ENCODE data around the gene NPAS3. TPM values are rescaled to one million over a fixed set of nuclear protein-coding genes. Genes with fewer than 3 reads are reported as not detected.

NPAS3 gene
- total RNA-seq, 1 experiment from 2014 or later, result not detected

- Histone ChIP-seq H3K4me1 (replicated peaks; ENCODE audit: insufficient read depth) (no peaks in the 10 kb centered on the region), H3K9me2 (ENCODE audit: insufficient read depth) (no peaks in the 10 kb centered on the region), H3K79me2 (ENCODE audit: low read depth) (no peaks in the 10 kb centered on the region), H2AFZ (no peak overlapping the region), H3K9me3 (ENCODE audit: insufficient read depth, low read depth) (no peaks in the 10 kb centered on the region), H3K36me3 (ENCODE audit: low read depth) (no peaks in the 10 kb centered on the region), H3K4me3 (no peak overlapping the region), H3F3A (ENCODE audit: insufficient read depth, low read depth) (no peaks in the 10 kb centered on the region), H3K27me3 (ENCODE audit: insufficient read depth, low read depth) (no peaks in the 10 kb centered on the region), H3K27ac (no peak overlapping the region), H3K4me2 (no peak overlapping the region), H4K20me1 (ENCODE audit: insufficient read depth) (no peaks in the 10 kb centered on the region)
- no TSS peak for BruUV-seq (replicated peaks)
- TF ChIP-seq CTCF (conservative IDR thresholded peaks at IDR 0.05), result no peak
- no peak for TF ChIP-seq EZH2 (IDR thresholded peaks at IDR 0.05; ENCODE audit: low read depth)
- ChIA-PET CTCF (no interaction called here), POLR2A (ENCODE audit: unreplicated experiment) (no interaction called here)
- DNase-seq, result no peak
- intact Hi-C loops (cut with micrococcal nuclease; ENCODE audit: unreplicated experiment), result no loop called here
These were observed 321.1 kb downstream of the NPAS3 start for GRCh38 chr14:33259764-33260163.

- no peak for DNase-seq
- Histone ChIP-seq H3F3A (ENCODE audit: insufficient read depth, low read depth) (no peaks in the 10 kb centered on the region), H3K27me3 (ENCODE audit: insufficient read depth, low read depth) (no peaks in the 10 kb centered on the region), H3K9me3 (ENCODE audit: insufficient read depth, low read depth) (no peaks in the 10 kb centered on the region), H2AFZ (no peak overlapping the region), H3K4me2 (no peak overlapping the region), H3K27ac (no peak overlapping the region), H3K4me3 (no peak overlapping the region), H3K9me2 (ENCODE audit: insufficient read depth) (no peaks in the 10 kb centered on the region), H4K20me1 (ENCODE audit: insufficient read depth) (no peaks in the 10 kb centered on the region), H3K79me2 (ENCODE audit: low read depth) (no peaks in the 10 kb centered on the region), H3K4me1 (replicated peaks; ENCODE audit: insufficient read depth) (no peaks in the 10 kb centered on the region), H3K36me3 (ENCODE audit: low read depth) (no peaks in the 10 kb centered on the region)
- TF ChIP-seq CTCF (conservative IDR thresholded peaks at IDR 0.05) (no peak), EZH2 (IDR thresholded peaks at IDR 0.05; ENCODE audit: low read depth) (no peak)
- BruUV-seq (replicated peaks), result no TSS peak
- ChIA-PET POLR2A (ENCODE audit: unreplicated experiment) (no interaction called here), CTCF (no interaction called here)
- intact Hi-C loops (cut with micrococcal nuclease; ENCODE audit: unreplicated experiment), result no loop called here
These were observed 332.5 kb downstream of the NPAS3 start for GRCh38 chr14:33271216-33271615.

- no TSS peak for BruUV-seq (replicated peaks)
- Histone ChIP-seq H3F3A (ENCODE audit: insufficient read depth, low read depth) (no peaks in the 10 kb centered on the region), H3K27ac (no peak overlapping the region), H3K9me3 (ENCODE audit: insufficient read depth, low read depth) (no peaks in the 10 kb centered on the region), H3K4me2 (no peak overlapping the region), H3K4me1 (replicated peaks; ENCODE audit: insufficient read depth) (no peaks in the 10 kb centered on the region), H3K36me3 (ENCODE audit: low read depth) (no peaks in the 10 kb centered on the region), H2AFZ (no peak overlapping the region), H3K27me3 (ENCODE audit: insufficient read depth, low read depth) (no peaks in the 10 kb centered on the region), H4K20me1 (ENCODE audit: insufficient read depth) (no peaks in the 10 kb centered on the region), H3K4me3 (no peak overlapping the region), H3K79me2 (ENCODE audit: low read depth) (no peaks in the 10 kb centered on the region), H3K9me2 (ENCODE audit: insufficient read depth) (no peaks in the 10 kb centered on the region)
- intact Hi-C loops (cut with micrococcal nuclease; ENCODE audit: unreplicated experiment), result no loop called here
- no peak for DNase-seq
- POLR2A ChIA-PET (ENCODE audit: unreplicated experiment), result no interaction called here
- CTCF ChIA-PET, result no interaction called here
- no peak for TF ChIP-seq CTCF (conservative IDR thresholded peaks at IDR 0.05)
- no peak for TF ChIP-seq EZH2 (IDR thresholded peaks at IDR 0.05; ENCODE audit: low read depth)
These were observed 333.2 kb downstream of the NPAS3 start for GRCh38 chr14:33271891-33272290.
